SK-N-MC (cell line): ENCODE results near the gene ADCY3.

Experiments
- EZH2 ChIP-seq: fragments of 200-600 bp; sonication (generic); IDR thresholded peaks from one replicate; pipeline ENCODE4 v1.6.1; 2017; ENCODE audit warnings: antibody characterized with exemption
- POLR2AphosphoS5 ChIP-seq: IDR thresholded peaks from 2 replicates; pipeline ENCODE4 v1.6.1; 2012; ENCODE audit warnings: mild to moderate bottlenecking, low read depth, low read length, borderline replicate concordance

GRCh38 chr2:24861500-24861899 lies 58.5 kb downstream of the ADCY3 start:
- no peak for TF ChIP-seq EZH2
- no peak for TF ChIP-seq POLR2AphosphoS5
